HepG2 (cell line): Measurements from ENCODE around the gene GMEB2. TPM values are rescaled to one million over a fixed set of nuclear protein-coding genes. Genes with fewer than 3 reads are reported as not detected.
A peak's percentile ranks its signal among the peaks of the same experiment; 100 is the strongest.

Experiments used
- AGO1 ChIP-seq: fragments of 200-400 bp; formaldehyde crosslinking; IDR thresholded peaks from 2 replicates; pipeline ENCODE4 v1.6.1; 2017; ENCODE audit warnings: mild to moderate bottlenecking, low read depth, low read length, moderate library complexity; ENCODE audit not compliant: poor library complexity, severe bottlenecking
- ATF7-NPFF ChIP-seq: sonication (generic); formaldehyde crosslinking; IDR thresholded peaks from 2 replicates; pipeline ENCODE4 v1.8.1; 2023; ENCODE audit warnings: mild to moderate bottlenecking, low read depth, missing genetic modification reagents, moderate library complexity
- BORCS8-MEF2B ChIP-seq: sonication (generic); formaldehyde crosslinking; IDR thresholded peaks from 2 replicates; pipeline ENCODE4 v1.8.0; 2022; ENCODE audit warnings: mild to moderate bottlenecking, missing genetic modification reagents
- CHD2 ChIP-seq: IDR thresholded peaks from 2 replicates; pipeline ENCODE4 v1.6.1; 2011; ENCODE audit warnings: low read depth, low read length, improper control_type of control experiment
- FOXA1 ChIP-seq, 2 experiments: fragments of 450-650 bp in 1 of 2; sonication (generic) in 1 of 2; formaldehyde crosslinking in 1 of 2; IDR thresholded peaks; 2 replicates each; pipeline versions ENCODE4 v1.4.0 to v1.6.1; 2016 to 2020; ENCODE audit warnings: missing genetic modification reagents in 1 of 2
- HMG20B ChIP-seq: conservative IDR thresholded peaks from 2 replicates; pipeline ENCODE4 v1.6.1; 2016; ENCODE audit warnings: missing genetic modification reagents, missing compliant biosample characterization
- HNRNPH1 ChIP-seq: fragments of 200-400 bp; formaldehyde crosslinking; optimal IDR thresholded peaks from 2 replicates; pipeline ENCODE3; 2017; ENCODE audit warnings: mild to moderate bottlenecking, low read depth, low read length
- LCORL ChIP-seq, 2 experiments: fragments of 450-650 bp in 1 of 2; sonication (generic) in 1 of 2; formaldehyde crosslinking in 1 of 2; IDR thresholded peaks; 2 replicates each; pipeline versions ENCODE4 v1.5.0 to v1.6.1; 2017 to 2020; ENCODE audit warnings: antibody characterized with exemption in 1 of 2, missing genetic modification reagents in 1 of 2
- ONECUT2 ChIP-seq: sonication (generic); formaldehyde crosslinking; IDR thresholded peaks from 2 replicates; pipeline ENCODE4 v1.4.0; 2020; ENCODE audit warnings: missing genetic modification reagents
- PHF5A ChIP-seq: IDR thresholded peaks from one replicate; pipeline ENCODE4 v1.6.1; 2018; ENCODE audit warnings: low read depth, missing genetic modification reagents; ENCODE audit not compliant: unreplicated experiment
- RBM22 ChIP-seq: fragments of 200-400 bp; formaldehyde crosslinking; optimal IDR thresholded peaks from 2 replicates; pipeline ENCODE3; 2017; ENCODE audit warnings: mild to moderate bottlenecking, low read length, moderate library complexity
- RFX5 ChIP-seq: IDR thresholded peaks from 2 replicates; pipeline ENCODE4 v1.6.1; 2011; ENCODE audit warnings: low read depth, low read length, improper control_type of control experiment
- TAF15 ChIP-seq: fragments of 200-400 bp; formaldehyde crosslinking; IDR thresholded peaks from one replicate; pipeline ENCODE4 v1.6.1; 2018; ENCODE audit warnings: mild to moderate bottlenecking, low read depth, low read length; ENCODE audit not compliant: poor library complexity, severe bottlenecking
- TCF7 ChIP-seq: sonication (generic); IDR thresholded peaks from 2 replicates; pipeline ENCODE4 v1.6.1; 2016; ENCODE audit warnings: antibody characterized with exemption, low read depth
- ZNF30 ChIP-seq: sonication (generic); formaldehyde crosslinking; IDR thresholded peaks from 2 replicates; pipeline ENCODE4 v1.5.0; 2020; ENCODE audit warnings: mild to moderate bottlenecking, missing genetic modification reagents
- ZNF432 ChIP-seq: sonication (generic); formaldehyde crosslinking; IDR thresholded peaks from 2 replicates; pipeline ENCODE4 v1.5.0; 2020; ENCODE audit warnings: missing genetic modification reagents, mild to moderate bottlenecking, borderline replicate concordance
- polyA plus RNA-seq, 8 experiments: library from polyadenylated mRNA; depleted of rRNA in 3 of 8; stranded (reverse) in 7 of 8; unstranded in 1 of 8; fragments of >200 nt; fragmentation: Illumina TruSeq in 4 of 8; extraction: Trizol in 4 of 8; gene quantifications; 2 replicates each; pipeline versions ENCODE4 v1.2.1 to v1.2.3, GENCODE V29; 2011 to 2016; ENCODE audit warnings: low read depth in 4 of 8, missing spikeins in 1 of 8, mixed read lengths in 1 of 8; ENCODE audit not compliant: insufficient read depth in 1 of 8
- total RNA-seq, 5 experiments: library from RNA; depleted of rRNA; stranded (reverse); fragments of >200 nt; fragmentation: Illumina TruSeq; extraction: Trizol; gene quantifications; 2 replicates each; pipeline ENCODE4 v1.2.3, GENCODE V29; 2016; ENCODE audit warnings: low read depth in 1 of 5
- TF ChIP-seq, protein P1 (sequence below): sonication (generic); formaldehyde crosslinking; IDR thresholded peaks from 2 replicates; pipeline ENCODE4 v1.4.0; 2020; ENCODE audit warnings: missing genetic modification reagents
- TF ChIP-seq, protein P2 (sequence below): sonication (generic); formaldehyde crosslinking; IDR thresholded peaks from 2 replicates; pipeline ENCODE4 v1.4.0; 2020; ENCODE audit warnings: mild to moderate bottlenecking, missing genetic modification reagents
- TF ChIP-seq, protein P3 (sequence below): sonication (generic); formaldehyde crosslinking; IDR thresholded peaks from 2 replicates; pipeline ENCODE4 v1.4.0; 2020; ENCODE audit warnings: mild to moderate bottlenecking, missing genetic modification reagents
- TF ChIP-seq, protein P4 (sequence below): sonication (generic); formaldehyde crosslinking; IDR thresholded peaks from 2 replicates; pipeline ENCODE4 v1.5.0; 2020; ENCODE audit warnings: mild to moderate bottlenecking, missing genetic modification reagents

The GMEB2 gene
- total and polyA plus RNA-seq, 2 of the 13 experiments (the other 11 are each of a cell fraction or from before 2014, with no cell fraction given) = 10.6 to 12.4 TPM

DNA sequence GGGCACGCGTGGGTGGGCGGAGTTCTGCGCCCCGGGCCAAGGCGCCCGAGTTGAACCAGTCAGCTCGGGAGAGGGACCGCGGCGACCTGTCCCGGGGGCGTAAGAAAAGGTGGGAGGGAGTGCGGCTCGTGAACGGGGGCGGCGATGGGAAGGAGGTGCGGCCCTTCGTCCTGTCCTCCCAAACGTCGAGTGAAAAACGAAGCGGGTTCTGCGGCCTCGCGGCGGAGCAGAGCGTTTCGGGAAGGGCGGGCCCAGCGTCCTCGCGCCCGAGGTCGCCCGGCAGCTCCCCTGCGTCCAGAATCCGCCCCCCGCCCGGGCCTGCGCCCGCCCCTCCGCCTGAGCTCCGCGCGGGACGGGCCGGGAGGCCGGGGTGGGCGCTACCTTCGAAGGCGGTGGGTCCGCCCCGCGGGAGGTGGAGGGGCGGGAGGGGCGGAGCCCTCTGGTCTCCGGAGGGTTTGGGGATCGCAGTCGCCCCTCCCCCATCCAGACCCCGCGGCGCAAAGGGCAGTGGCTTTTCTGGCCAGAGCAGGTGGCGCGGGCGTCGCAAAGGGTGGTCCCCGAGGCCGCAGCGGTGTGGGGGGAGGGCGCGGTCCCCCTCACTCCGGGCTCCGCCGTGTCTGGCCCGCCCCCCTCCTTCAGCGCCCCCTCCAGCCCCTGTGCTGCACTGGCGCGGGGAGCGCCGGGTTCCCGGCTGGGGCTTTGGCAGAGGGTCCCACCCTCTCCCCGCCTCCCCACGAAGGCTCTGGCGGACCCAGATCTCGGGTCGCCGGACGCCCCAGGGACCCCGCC, 25.5 kb upstream of the GMEB2 start (continued):
- TF ChIP-seq, protein P1, sequence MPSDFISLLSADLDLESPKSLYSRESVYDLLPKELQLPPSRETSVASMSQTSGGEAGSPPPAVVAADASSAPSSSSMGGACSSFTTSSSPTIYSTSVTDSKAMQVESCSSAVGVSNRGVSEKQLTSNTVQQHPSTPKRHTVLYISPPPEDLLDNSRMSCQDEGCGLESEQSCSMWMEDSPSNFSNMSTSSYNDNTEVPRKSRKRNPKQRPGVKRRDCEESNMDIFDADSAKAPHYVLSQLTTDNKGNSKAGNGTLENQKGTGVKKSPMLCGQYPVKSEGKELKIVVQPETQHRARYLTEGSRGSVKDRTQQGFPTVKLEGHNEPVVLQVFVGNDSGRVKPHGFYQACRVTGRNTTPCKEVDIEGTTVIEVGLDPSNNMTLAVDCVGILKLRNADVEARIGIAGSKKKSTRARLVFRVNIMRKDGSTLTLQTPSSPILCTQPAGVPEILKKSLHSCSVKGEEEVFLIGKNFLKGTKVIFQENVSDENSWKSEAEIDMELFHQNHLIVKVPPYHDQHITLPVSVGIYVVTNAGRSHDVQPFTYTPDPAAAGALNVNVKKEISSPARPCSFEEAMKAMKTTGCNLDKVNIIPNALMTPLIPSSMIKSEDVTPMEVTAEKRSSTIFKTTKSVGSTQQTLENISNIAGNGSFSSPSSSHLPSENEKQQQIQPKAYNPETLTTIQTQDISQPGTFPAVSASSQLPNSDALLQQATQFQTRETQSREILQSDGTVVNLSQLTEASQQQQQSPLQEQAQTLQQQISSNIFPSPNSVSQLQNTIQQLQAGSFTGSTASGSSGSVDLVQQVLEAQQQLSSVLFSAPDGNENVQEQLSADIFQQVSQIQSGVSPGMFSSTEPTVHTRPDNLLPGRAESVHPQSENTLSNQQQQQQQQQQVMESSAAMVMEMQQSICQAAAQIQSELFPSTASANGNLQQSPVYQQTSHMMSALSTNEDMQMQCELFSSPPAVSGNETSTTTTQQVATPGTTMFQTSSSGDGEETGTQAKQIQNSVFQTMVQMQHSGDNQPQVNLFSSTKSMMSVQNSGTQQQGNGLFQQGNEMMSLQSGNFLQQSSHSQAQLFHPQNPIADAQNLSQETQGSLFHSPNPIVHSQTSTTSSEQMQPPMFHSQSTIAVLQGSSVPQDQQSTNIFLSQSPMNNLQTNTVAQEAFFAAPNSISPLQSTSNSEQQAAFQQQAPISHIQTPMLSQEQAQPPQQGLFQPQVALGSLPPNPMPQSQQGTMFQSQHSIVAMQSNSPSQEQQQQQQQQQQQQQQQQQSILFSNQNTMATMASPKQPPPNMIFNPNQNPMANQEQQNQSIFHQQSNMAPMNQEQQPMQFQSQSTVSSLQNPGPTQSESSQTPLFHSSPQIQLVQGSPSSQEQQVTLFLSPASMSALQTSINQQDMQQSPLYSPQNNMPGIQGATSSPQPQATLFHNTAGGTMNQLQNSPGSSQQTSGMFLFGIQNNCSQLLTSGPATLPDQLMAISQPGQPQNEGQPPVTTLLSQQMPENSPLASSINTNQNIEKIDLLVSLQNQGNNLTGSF (CRISPR knock-in tag) = 0 out of 2 replicates have a peak, but pooled peaks have one; percentile 69
- TF ChIP-seq TAF15 = no peak
- no peak for TF ChIP-seq ZNF432
- no peak for TF ChIP-seq HNRNPH1
- no peak for TF ChIP-seq PHF5A (CRISPR knock-in tag)
- TF ChIP-seq RFX5 = no peak
- no peak for TF ChIP-seq RBM22
- TF ChIP-seq TCF7 = no peak
- TF ChIP-seq FOXA1 (IDR thresholded peaks at IDR 0.05) = no peak
- TF ChIP-seq FOXA1 (CRISPR knock-in tag; IDR thresholded peaks at IDR 0.05) = no peak
- no peak for TF ChIP-seq CHD2
- TF ChIP-seq, protein P2, sequence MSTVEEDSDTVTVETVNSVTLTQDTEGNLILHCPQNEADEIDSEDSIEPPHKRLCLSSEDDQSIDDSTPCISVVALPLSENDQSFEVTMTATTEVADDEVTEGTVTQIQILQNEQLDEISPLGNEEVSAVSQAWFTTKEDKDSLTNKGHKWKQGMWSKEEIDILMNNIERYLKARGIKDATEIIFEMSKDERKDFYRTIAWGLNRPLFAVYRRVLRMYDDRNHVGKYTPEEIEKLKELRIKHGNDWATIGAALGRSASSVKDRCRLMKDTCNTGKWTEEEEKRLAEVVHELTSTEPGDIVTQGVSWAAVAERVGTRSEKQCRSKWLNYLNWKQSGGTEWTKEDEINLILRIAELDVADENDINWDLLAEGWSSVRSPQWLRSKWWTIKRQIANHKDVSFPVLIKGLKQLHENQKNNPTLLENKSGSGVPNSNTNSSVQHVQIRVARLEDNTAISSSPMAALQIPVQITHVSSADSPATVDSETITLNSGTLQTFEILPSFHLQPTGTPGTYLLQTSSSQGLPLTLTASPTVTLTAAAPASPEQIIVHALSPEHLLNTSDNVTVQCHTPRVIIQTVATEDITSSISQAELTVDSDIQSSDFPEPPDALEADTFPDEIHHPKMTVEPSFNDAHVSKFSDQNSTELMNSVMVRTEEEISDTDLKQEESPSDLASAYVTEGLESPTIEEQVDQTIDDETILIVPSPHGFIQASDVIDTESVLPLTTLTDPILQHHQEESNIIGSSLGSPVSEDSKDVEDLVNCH (CRISPR knock-in tag) = no peak
- TF ChIP-seq BORCS8-MEF2B (CRISPR knock-in tag) = peak; percentile 73; the same call in 1 of the 2 replicates
- no peak for TF ChIP-seq LCORL (IDR thresholded peaks at IDR 0.05)
- peak; percentile 64; the same call in 1 of the 2 replicates for TF ChIP-seq LCORL (CRISPR knock-in tag; IDR thresholded peaks at IDR 0.05)
- TF ChIP-seq, protein P3, sequence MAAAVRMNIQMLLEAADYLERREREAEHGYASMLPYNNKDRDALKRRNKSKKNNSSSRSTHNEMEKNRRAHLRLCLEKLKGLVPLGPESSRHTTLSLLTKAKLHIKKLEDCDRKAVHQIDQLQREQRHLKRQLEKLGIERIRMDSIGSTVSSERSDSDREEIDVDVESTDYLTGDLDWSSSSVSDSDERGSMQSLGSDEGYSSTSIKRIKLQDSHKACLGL (CRISPR knock-in tag) = no peak; the same call in 1 of the 2 replicates
- TF ChIP-seq HMG20B (CRISPR knock-in tag) = no peak
- TF ChIP-seq ATF7-NPFF (CRISPR knock-in tag) = peak; percentile 55
- no peak for TF ChIP-seq ONECUT2 (CRISPR knock-in tag)
- TF ChIP-seq, protein P4, sequence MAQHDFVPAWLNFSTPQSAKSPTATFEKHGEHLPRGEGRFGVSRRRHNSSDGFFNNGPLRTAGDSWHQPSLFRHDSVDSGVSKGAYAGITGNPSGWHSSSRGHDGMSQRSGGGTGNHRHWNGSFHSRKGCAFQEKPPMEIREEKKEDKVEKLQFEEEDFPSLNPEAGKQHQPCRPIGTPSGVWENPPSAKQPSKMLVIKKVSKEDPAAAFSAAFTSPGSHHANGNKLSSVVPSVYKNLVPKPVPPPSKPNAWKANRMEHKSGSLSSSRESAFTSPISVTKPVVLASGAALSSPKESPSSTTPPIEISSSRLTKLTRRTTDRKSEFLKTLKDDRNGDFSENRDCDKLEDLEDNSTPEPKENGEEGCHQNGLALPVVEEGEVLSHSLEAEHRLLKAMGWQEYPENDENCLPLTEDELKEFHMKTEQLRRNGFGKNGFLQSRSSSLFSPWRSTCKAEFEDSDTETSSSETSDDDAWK (CRISPR knock-in tag) = no peak
- TF ChIP-seq AGO1 = no peak
- no peak for TF ChIP-seq ZNF30 (CRISPR knock-in tag)
